KOPT-K1 (cell line): ENCODE data around the gene DPCD.
"Not testable (repeated sequence)": the region's sequence is repeated elsewhere in the genome, so short reads cannot be mapped to it uniquely, and the experiment has no call there.

Experiments
- H3K27ac ChIP-seq: fragments of 200-600 bp; sonication (generic); 2 replicates; pipeline ENCODE4 v1.5.1; 2016; ENCODE audit warnings: antibody characterized with exemption, mild to moderate bottlenecking, low read depth, low read length; ENCODE audit not compliant: poor library complexity, severe bottlenecking
- H3K36me3 ChIP-seq: fragments of 200-600 bp; sonication (generic); 2 replicates; pipeline ENCODE4 v1.5.1; 2017; ENCODE audit warnings: antibody characterized with exemption, mild to moderate bottlenecking, low read length, moderate library complexity; ENCODE audit not compliant: insufficient read depth
- H3K9me3 ChIP-seq: fragments of 200-600 bp; sonication (generic); 2 replicates; pipeline ENCODE4 v1.5.1; 2017; ENCODE audit warnings: antibody characterized with exemption, low read length, mild to moderate bottlenecking; ENCODE audit not compliant: insufficient read depth, poor library complexity, severe bottlenecking

The DPCD gene

DNA sequence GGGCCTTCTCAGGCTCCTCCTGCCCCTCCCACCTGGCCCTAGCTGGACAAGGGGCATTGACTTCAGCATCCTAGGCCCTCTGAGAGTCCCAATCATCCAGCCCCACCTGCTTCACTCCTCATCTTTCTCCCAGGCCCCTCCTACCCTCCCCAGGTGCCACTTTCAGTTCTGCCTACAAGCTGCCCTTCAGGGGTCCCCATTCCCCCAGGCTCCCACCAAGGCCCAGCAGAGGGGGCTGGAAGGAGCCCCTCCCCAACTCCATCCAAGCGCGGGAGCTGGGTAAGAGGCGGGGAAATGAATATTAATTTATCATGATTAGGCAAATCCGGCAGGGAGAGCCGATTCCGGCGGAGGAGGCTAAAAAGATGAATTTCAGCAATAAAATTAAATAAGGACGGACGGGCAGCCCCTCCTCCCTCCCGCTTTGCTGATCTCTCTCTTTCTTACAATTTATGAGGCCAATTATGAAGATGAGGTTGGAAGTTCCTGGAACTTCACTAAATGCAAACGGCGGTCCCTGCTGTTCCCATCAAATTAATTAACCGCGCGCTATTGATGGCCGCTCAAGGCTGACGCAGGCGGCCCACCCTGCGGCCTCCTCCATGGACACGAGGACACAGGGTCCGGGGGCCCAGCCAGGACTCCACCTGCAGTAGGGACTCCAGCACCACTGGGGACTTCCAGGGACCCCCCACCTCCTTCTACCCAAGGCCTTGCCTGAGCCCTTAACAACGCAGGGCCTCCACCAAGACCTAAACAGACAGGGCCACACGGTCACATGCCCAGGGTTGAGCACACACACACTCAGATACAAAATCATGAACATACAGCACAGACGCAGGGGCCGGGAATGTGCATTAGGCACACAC, 14.0 kb upstream of the DPCD start:
- Histone ChIP-seq H3K9me3 (no peaks in the 10 kb centered on the region), H3K36me3 (no peaks in the 10 kb centered on the region), H3K27ac (no peak overlapping the region)

DNA sequence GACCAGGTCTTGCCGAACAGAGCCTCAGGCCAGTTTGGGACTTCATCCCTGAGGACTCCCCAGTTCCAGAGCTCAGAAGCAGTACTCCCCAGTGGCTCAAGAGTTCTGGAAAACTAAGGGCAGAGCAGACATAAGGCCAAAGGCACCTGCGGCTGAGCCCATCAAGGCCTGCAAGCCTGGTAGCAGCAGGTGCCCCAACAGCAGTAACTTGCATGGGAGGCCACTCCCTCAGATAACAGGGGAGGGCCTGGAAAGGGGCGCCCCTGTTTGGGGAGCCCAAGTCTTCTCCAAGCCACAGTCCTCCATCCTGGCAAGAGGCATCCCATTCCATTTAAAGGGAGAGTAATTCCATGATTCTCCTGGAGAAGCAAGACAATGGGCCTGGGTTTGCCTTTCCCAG, 13.0 kb upstream of the DPCD start:
- Histone ChIP-seq H3K9me3 (no peaks in the 10 kb centered on the region), H3K36me3 (no peaks in the 10 kb centered on the region), H3K27ac (no peak overlapping the region)

- Histone ChIP-seq H3K27ac (no peak overlapping the region), H3K9me3 (no peaks in the 10 kb centered on the region), H3K36me3 (no peaks in the 10 kb centered on the region)
Observed at GRCh38 chr10:101575580-101576210, 12.4 kb upstream of the DPCD start.

GRCh38 chr10:101576211-101576863, 11.8 kb upstream of the DPCD start:
- Histone ChIP-seq H3K9me3 (no peaks in the 10 kb centered on the region), H3K27ac (no peak overlapping the region), H3K36me3 (no peaks in the 10 kb centered on the region)

GRCh38 chr10:101577121-101577871, 10.8 kb upstream of the DPCD start:
- Histone ChIP-seq H3K27ac (no peak overlapping the region), H3K36me3 (no peaks in the 10 kb centered on the region), H3K9me3 (no peaks in the 10 kb centered on the region)

- Histone ChIP-seq H3K36me3 (no peaks in the 10 kb centered on the region), H3K9me3 (no peaks in the 10 kb centered on the region), H3K27ac (no peak overlapping the region)
Observed at GRCh38 chr10:101578192-101578591, 9.9 kb upstream of the DPCD start.

DNA sequence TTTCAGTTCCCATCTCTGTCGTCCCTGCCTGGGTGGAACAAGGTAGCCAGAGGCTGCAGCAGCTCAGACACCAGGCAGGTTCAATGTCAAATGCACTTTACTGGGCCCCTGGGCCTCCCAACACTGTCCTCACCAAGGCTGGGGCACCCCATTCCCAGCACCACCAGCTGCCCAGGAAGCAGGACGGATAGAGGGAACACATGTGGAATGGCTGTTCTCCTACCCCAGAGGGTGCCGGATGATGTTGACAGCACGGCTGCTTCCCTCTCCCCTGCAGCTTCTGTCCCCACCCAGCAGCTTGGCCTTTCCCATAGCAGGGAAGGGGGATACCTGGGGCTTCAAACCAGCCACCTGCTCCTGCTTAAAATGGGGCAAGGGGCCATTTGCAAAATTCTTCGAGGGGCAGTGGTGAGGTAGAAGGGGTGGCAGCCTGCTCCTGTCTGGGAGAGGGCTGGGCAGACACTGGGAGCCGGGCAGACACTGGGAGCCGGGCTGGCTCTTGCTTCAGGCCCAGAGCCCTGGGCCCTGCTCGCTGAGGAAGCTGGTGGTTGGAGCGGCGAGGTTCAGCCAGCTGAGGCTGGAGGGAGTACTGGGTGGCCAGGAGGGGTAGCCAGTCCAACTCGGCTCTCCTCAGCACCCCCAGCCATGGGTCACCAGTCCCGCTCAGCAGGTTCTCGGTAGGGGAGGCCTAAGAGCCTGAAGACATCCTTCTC, 9.2 kb upstream of the DPCD start:
- H3K36me3 ChIP-seq: no peaks in the 10 kb centered on the region
- H3K9me3 ChIP-seq: no peaks in the 10 kb centered on the region
- H3K27ac ChIP-seq: no peak overlapping the region

- no peaks in the 10 kb centered on the region for H3K36me3 ChIP-seq
- no peaks in the 10 kb centered on the region for H3K9me3 ChIP-seq
- H3K27ac ChIP-seq: no peak overlapping the region
Observed at GRCh38 chr10:101579516-101579870, 8.6 kb upstream of the DPCD start.

DNA sequence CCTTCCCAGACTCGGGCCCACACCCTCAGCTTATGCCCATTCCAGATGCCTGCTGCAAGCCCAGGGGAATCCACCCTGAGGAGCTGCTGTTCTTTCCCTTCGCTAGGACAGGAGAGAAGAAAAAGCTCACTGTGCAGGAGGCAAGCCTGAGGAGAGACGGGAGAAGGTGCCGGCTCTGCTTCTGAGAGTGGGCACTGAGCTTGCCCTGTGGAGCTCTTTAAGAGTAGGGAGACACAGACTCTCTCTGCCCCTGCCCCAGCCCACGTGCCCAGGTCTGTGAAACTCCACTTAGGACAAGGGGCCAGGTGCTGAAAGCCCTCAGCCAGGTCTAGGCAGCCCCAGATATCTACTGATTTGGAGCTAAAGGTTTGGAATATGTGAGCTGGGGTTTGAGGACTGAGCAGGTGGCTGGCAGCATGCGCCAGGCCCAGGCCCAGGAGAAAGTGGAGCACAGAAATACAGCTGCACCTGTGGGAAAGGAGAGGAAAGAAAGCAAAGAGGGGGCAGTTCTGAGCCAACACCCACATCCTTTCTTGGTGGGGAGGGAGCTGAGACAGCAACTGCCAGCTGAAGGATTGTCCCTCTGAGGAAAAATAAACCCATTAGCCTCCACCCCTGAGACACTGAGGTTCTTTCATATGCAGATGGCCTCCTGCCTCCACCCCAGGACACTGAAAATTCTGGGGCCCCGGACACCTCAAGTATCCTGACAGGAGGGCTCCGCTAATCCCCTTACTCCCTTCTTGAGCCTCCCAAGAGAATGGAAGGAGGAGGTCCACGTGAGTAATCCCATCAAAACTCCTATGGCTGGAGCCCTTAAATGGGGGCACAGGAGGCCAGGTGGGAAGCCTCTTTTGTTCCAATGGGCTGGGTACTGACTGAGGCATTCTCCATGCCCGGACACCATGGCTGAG, 7.4 kb upstream of the DPCD start:
- Histone ChIP-seq H3K9me3 (no peaks in the 10 kb centered on the region), H3K36me3 (no peaks in the 10 kb centered on the region), H3K27ac (no peak overlapping the region)

- Histone ChIP-seq H3K36me3 (no peaks in the 10 kb centered on the region), H3K27ac (no peak overlapping the region), H3K9me3 (no peaks in the 10 kb centered on the region)
Observed at GRCh38 chr10:101585841-101586240, 2.3 kb upstream of the DPCD start.

DNA sequence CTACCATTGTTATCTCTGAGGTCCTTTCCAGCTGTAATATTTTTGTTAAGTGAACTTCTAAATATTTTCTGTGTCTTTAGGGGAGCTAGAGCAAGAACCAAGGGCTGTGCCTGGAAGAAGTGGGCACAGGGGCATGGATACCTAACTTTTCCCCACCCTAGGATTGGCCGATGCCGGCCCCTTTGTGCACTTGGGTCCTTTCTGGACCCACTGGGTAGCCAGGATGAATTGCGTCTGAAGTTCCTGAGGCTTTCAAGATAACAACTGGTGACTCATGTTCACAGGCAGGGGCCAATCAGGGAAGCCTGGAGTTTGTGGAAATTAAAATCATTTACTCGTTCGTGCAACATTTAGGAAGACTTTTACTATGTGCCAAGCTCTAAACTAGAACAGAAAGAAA, 758 bp downstream of the DPCD start:
- Histone ChIP-seq H3K36me3 (no peaks in the 10 kb centered on the region), H3K27ac (no peak overlapping the region), H3K9me3 (no peaks in the 10 kb centered on the region)

DNA sequence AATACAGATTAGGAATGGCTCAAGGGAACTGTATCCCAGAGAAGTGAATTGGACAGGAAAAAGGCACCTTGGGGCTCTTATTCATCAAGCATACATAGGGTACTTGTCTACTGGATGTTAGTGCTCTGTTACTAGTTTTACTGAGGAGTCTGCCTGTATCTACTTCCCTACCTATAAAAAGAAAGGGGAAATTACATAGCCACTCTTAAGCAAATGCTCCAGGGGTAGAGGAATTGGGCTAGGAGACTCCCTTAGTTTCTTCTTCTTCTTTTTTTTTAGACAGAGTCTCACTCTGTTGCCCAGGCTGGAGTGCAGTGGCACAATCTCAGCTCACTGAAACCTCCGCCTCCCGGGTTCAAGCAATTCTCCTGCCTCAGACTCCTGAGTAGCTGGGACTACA, 5.2 kb downstream of the DPCD start:
- not testable (repeated sequence) for H3K27ac ChIP-seq, H3K9me3 ChIP-seq, H3K36me3 ChIP-seq

- Histone ChIP-seq H3K27ac (no peak overlapping the region), H3K9me3 (no peaks in the 10 kb centered on the region), H3K36me3 (no peaks in the 10 kb centered on the region)
Observed at GRCh38 chr10:101595591-101596433, 7.7 kb downstream of the DPCD start.
